SJCRH30 (cell line): Measurements from ENCODE around the gene ZNF414. TPM values are rescaled to one million over a fixed set of nuclear protein-coding genes. Genes with fewer than 3 reads are reported as not detected.
A peak's percentile ranks its signal among the peaks of the same experiment; 100 is the strongest.
"Not testable (repeated sequence)": the region's sequence is repeated elsewhere in the genome, so short reads cannot be mapped to it uniquely, and the experiment has no call there.

ENCODE experiments used
- DNase-seq, 2 experiments: peaks; one replicate each; pipeline ENCODE4 v3.0.0-alpha.2; 2015 to 2020
- H3K27ac ChIP-seq: fragments of 250-450 bp; sonication (Bioruptor Pico); 2 replicates; pipeline ENCODE4 v1.5.1; 2020; ENCODE audit warnings: mild to moderate bottlenecking, moderate library complexity
- H3K27me3 ChIP-seq: fragments of 250-450 bp; sonication (Bioruptor Pico); 2 replicates; pipeline ENCODE4 v1.5.1; 2020; ENCODE audit warnings: mild to moderate bottlenecking, moderate library complexity
- H3K36me3 ChIP-seq: fragments of 250-450 bp; sonication (Bioruptor Pico); 2 replicates; pipeline ENCODE4 v1.5.1; 2020; ENCODE audit warnings: mild to moderate bottlenecking, moderate library complexity
- H3K4me1 ChIP-seq: fragments of 250-450 bp; sonication (Bioruptor Pico); 2 replicates; pipeline ENCODE4 v1.5.1; 2020; ENCODE audit warnings: mild to moderate bottlenecking, moderate library complexity
- H3K4me3 ChIP-seq: fragments of 250-450 bp; sonication (Bioruptor Pico); 2 replicates; pipeline ENCODE4 v1.5.1; 2020; ENCODE audit warnings: mild to moderate bottlenecking, moderate library complexity
- H3K9me3 ChIP-seq: fragments of 250-450 bp; sonication (Bioruptor Pico); replicated peaks from 2 replicates; pipeline ENCODE4 v1.5.1; 2020; ENCODE audit warnings: mild to moderate bottlenecking, moderate library complexity
- total RNA-seq: library from RNA; depleted of rRNA; stranded (reverse); fragments of >200 nt; shearing (Covaris generic); gene quantifications from 2 replicates; pipeline ENCODE4 v1.2.3, GENCODE V29; 2014; rRNA removed

Gene ZNF414, protein sequence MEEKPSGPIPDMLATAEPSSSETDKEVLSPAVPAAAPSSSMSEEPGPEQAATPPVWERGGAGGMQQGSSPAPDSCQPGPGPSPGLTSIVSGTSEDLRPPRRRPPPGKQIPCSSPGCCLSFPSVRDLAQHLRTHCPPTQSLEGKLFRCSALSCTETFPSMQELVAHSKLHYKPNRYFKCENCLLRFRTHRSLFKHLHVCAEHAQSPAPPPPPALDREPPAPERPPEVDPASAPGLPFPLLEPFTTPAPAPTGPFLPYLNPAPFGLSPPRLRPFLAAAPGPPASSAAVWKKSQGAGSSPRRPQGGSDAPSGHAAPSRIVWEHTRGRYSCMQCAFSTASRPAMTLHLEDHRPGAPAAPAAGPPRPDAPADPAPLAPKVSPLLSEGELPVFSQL
- total RNA-seq = 3.1 and 4.7 TPM in 2 replicates

DNA sequence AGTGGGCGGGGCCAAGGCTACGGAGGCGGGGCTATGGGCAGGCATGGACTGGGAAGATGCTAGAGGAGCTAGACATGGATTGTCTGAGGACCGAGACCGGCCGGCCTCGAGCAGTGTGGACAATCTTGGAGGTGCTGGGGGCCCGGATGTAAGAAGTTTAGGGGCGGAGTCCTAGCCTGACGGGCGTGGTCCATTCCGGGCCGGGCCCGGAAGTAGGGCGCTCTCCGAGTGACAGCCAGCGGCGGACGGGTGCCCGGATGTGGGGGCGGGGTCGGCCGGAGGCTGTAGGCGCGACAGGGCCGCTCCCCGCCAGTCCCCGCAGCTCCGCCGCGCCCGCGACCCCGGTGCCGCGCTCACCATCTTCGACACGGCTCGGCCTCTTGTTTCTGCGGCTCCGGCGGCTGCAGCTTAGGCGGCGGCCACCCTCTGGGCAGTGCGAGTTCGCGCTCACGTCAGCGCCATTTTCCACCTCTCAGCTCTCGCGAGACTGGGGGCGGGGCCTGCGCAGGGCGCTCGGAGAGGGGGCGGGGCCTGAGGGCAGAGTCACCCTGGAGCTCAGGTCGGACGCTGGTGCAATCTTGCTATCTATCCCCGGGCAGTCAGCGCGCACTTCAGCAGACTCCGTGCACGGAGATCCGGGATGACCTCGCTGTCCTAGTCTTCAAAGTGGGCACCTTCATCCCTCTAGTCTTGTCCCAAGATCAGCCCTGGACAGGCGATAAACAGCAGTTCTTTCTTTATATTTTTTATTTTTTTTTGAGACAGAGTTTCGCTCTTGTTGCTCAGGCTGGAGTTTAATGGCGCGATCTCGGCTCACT is at the start of gene ZNF414:
TSS of gene ZNF414 (minus strand) at position 481 of the 818 bp plus-strand sequence. CDS start at position 360, 121 bp downstream.
- H3K4me1 ChIP-seq = no peaks in the 10 kb centered on the region

GRCh38 chr19:8561075-8561764 is 47.3 kb upstream of the ZNF414 start:
- no peak overlapping the region for H3K4me3 ChIP-seq
- no peak for DNase-seq
- H3K27ac ChIP-seq = no peak overlapping the region
- H3K9me3 ChIP-seq = no peaks in the 10 kb centered on the region
- no peaks in the 10 kb centered on the region for H3K4me1 ChIP-seq
- H3K36me3 ChIP-seq = no peaks in the 10 kb centered on the region
- no peaks in the 10 kb centered on the region for H3K27me3 ChIP-seq

More for the DNA sequence above, at the start of gene ZNF414:
- Histone ChIP-seq H3K27me3 (no peaks in the 10 kb centered on the region), H3K4me3 (peak within 1 kb of the TSS; percentile 96), H3K27ac (peak within 1 kb of the TSS; percentile 96), H3K36me3 (no peaks in the 10 kb centered on the region), H3K9me3 (no peaks in the 10 kb centered on the region)
- peak; percentile 96 to 97 for DNase-seq

GRCh38 chr19:8558325-8558724 is 44.4 kb upstream of the ZNF414 start:
- Histone ChIP-seq H3K36me3 (no peaks in the 10 kb centered on the region), H3K4me3 (no peak overlapping the region), H3K27ac (no peak overlapping the region), H3K27me3 (no peaks in the 10 kb centered on the region), H3K9me3 (no peaks in the 10 kb centered on the region), H3K4me1 (no peaks in the 10 kb centered on the region)
- DNase-seq = no peak

DNA sequence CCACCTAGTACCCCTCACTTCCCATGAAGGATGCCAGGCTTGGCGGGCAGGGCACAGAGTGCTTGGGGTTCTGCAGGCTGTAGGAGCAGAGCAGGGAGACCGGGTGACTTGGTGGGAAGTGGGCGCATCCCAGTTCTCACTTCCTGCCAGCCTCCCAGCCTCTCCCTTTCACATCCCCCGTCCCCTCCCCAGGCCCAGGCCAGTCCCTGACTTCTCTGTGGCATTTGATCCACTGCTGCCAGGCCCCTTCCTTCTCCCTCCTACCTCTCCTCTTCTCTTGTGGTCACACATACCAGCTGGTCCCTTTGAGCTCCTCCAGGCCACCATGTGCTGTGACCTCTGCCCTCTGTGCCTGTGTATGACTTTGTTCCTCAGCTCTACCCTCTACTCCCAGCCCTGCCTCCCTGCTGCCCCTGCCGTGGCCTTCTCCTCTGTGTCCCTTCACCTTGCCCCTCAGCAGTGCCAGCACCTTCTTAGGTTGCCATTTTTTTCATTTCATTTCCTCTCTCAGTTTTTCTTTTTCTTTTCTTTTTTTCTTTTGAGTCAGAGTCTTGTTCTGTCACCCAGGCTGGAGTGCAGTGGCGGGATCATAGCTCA is 43.8 kb upstream of the ZNF414 start:
- Histone ChIP-seq H3K36me3 (no peaks in the 10 kb centered on the region), H3K4me3 (no peak overlapping the region), H3K4me1 (no peaks in the 10 kb centered on the region), H3K27ac (no peak overlapping the region), H3K9me3 (no peaks in the 10 kb centered on the region), H3K27me3 (no peaks in the 10 kb centered on the region)
- DNase-seq = no peak

DNA sequence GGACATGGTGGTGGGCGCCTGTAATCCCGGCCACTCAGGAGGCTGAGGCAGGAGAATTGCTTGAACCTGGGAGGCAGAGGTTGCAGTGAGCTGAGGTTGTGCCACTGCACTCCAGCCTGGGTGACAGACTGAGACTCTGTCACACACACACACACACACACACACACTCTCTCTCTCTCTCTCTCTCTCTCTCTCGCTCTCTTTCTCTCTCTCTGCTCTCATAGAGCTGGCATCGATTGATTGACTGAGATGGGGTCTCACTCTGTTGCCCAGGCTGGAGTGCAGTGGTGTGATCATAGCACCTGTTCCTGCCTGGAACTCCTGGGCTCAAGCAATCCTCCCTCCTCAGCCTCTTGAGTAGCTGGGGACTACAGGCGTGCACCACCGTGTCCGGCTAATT is 39.8 kb upstream of the ZNF414 start:
- not testable (repeated sequence) for H3K36me3 ChIP-seq, H3K4me1 ChIP-seq, H3K27ac ChIP-seq, H3K9me3 ChIP-seq, H3K4me3 ChIP-seq, DNase-seq, H3K27me3 ChIP-seq

DNA sequence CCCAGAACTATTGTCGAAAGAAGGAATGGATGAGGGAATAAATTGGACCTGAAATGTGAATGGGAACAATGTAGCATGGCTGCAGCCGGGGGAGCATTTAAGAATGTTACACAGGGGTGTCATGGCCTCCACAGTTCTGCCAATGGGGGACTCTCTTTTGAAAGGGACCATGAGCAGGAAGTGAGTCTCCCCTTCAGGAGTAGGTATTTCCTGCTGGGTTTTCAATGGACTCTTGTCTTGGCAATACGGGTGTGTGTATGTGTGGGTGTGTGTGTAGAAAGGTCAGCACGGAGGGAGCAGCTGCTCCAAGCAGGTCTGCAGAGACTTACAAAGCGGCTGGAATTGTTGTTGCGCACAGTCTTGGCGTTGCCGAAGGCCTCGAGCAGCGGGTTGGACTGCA is 38.8 kb upstream of the ZNF414 start:
- peak; percentile 42 to 57 for DNase-seq
- Histone ChIP-seq H3K27ac (no peak overlapping the region), H3K27me3 (no peaks in the 10 kb centered on the region), H3K4me1 (no peaks in the 10 kb centered on the region), H3K4me3 (no peak overlapping the region), H3K9me3 (no peaks in the 10 kb centered on the region), H3K36me3 (no peaks in the 10 kb centered on the region)

DNA sequence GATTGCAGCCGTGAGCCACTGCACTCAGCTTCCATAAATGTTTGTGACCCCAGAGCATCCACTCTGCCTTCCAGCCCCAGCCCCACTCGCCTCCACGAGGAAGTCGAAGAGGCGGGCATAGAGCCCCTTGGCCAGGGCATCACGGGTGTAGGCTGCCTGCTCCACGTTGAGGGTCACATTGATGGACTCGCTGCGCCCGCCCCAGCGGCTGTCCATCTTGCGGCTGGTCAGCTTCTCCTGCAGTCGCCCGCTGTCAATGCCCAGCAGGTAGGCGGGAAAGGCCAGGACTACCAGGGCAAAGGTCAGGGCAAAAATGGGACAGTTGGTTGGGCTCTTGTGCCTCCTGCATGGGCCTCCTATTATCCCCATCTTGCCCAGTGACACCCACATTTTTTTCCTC is 36.1 kb upstream of the ZNF414 start:
- Histone ChIP-seq H3K4me3 (no peak overlapping the region), H3K36me3 (no peaks in the 10 kb centered on the region), H3K27me3 (no peaks in the 10 kb centered on the region), H3K27ac (no peak overlapping the region), H3K4me1 (no peaks in the 10 kb centered on the region), H3K9me3 (no peaks in the 10 kb centered on the region)
- DNase-seq = no peak

DNA sequence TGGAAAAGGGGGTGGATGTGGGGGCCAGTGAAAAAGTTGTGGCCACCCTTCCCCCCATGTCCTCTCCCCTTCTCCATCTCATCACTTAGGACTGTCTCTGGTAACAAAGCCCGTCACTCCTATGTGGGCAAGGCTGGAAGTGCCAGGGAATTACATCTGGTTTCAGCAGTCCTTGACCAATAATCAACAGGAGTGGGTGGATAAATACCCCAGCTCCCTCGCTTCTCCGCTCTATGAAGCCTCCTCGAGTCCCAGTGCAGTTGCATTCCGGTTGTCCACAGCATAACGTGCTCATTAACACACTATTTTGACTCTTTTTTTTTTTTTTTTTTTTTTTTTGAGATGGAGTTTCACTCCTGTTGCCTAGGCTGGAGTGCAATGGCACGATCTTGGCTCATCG is 31.8 kb upstream of the ZNF414 start:
- no peaks in the 10 kb centered on the region for H3K36me3 ChIP-seq
- no peaks in the 10 kb centered on the region for H3K4me1 ChIP-seq
- H3K4me3 ChIP-seq = no peak overlapping the region
- no peaks in the 10 kb centered on the region for H3K9me3 ChIP-seq
- H3K27me3 ChIP-seq = no peaks in the 10 kb centered on the region
- no peak for DNase-seq
- no peak overlapping the region for H3K27ac ChIP-seq

DNA sequence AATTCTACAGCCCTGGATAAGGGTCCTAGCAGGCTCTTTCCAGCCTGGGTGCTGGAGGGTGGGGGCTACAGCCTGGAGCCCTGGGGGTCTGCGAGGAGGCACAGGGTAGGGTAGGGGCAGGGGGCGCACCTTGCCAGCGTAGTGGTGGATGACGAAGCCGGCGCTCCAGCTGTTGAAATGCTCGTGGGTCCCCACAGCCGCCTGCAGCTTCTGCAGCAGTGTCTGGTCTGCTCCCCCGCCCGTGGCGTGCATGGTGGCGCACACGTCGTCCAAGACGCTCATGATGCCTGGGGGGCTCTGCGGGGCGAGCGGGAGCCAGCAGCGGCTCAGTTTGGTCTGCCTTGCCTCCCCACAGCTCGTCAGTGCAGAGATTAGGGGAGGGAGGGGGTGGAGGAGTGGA is 30.2 kb upstream of the ZNF414 start:
- H3K4me3 ChIP-seq = no peak overlapping the region
- no peaks in the 10 kb centered on the region for H3K27me3 ChIP-seq
- DNase-seq = no peak
- no peaks in the 10 kb centered on the region for H3K9me3 ChIP-seq
- H3K36me3 ChIP-seq = no peaks in the 10 kb centered on the region
- H3K27ac ChIP-seq = no peak overlapping the region
- no peaks in the 10 kb centered on the region for H3K4me1 ChIP-seq

GRCh38 chr19:8539621-8540149 is 25.7 kb upstream of the ZNF414 start:
- H3K27ac ChIP-seq = no peak overlapping the region
- H3K9me3 ChIP-seq = no peaks in the 10 kb centered on the region
- no peaks in the 10 kb centered on the region for H3K27me3 ChIP-seq
- H3K36me3 ChIP-seq = no peaks in the 10 kb centered on the region
- no peak overlapping the region for H3K4me3 ChIP-seq
- no peak for DNase-seq
- H3K4me1 ChIP-seq = no peaks in the 10 kb centered on the region

DNA sequence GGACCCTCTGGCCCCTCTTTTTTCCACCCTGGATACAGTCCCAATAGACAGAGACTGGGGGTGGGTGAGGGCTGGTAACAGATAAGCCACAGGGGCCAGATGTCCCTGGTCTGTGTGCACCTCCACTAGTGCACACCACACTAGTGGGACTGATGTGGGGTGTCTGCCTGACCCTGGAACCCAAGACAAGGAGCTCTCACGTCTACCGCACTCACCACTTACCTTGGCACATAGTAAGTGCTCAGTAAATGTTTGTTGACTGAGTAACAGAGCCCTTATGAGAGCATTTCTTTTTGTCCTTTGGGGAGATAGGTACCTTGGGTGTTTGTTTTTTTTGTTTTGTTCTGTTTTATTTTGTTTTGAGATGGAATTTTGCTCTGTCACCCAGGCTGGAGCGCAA is 23.1 kb upstream of the ZNF414 start:
- no peak overlapping the region for H3K4me3 ChIP-seq
- no peak for DNase-seq

GRCh38 chr19:8536282-8536681 is 22.3 kb upstream of the ZNF414 start:
- DNase-seq = no peak
- Histone ChIP-seq H3K9me3 (no peaks in the 10 kb centered on the region), H3K4me3 (no peak overlapping the region), H3K27me3 (no peaks in the 10 kb centered on the region), H3K4me1 (no peaks in the 10 kb centered on the region), H3K36me3 (no peaks in the 10 kb centered on the region), H3K27ac (no peak overlapping the region)

More for the DNA sequence above, 23.1 kb upstream of the ZNF414 start:
- H3K27ac ChIP-seq = no peak overlapping the region
- no peaks in the 10 kb centered on the region for H3K36me3 ChIP-seq
- H3K4me1 ChIP-seq = no peaks in the 10 kb centered on the region
- H3K9me3 ChIP-seq = no peaks in the 10 kb centered on the region
- H3K27me3 ChIP-seq = no peaks in the 10 kb centered on the region

GRCh38 chr19:8532225-8532624 is 18.3 kb upstream of the ZNF414 start:
- no peak for DNase-seq
- no peak overlapping the region for H3K4me3 ChIP-seq
- no peaks in the 10 kb centered on the region for H3K27me3 ChIP-seq
- H3K4me1 ChIP-seq = no peaks in the 10 kb centered on the region
- no peak overlapping the region for H3K27ac ChIP-seq
- no peaks in the 10 kb centered on the region for H3K36me3 ChIP-seq
- H3K9me3 ChIP-seq = no peaks in the 10 kb centered on the region

- no peak for DNase-seq
- Histone ChIP-seq H3K27ac (no peak overlapping the region), H3K4me1 (no peaks in the 10 kb centered on the region), H3K4me3 (no peak overlapping the region), H3K27me3 (no peaks in the 10 kb centered on the region), H3K9me3 (no peaks in the 10 kb centered on the region), H3K36me3 (no peaks in the 10 kb centered on the region)
Measured at GRCh38 chr19:8531470-8531869, 17.5 kb upstream of the ZNF414 start.
